ENCODE measurements around the gene ZC3H18. TPM values are rescaled to one million over a fixed set of nuclear protein-coding genes. Genes with fewer than 3 reads are reported as not detected.
A peak's percentile ranks its signal among the peaks of the same experiment; 100 is the strongest.

The ZC3H18 gene
- total RNA-seq, 1 donor from 2014 or later, result 18.4 TPM

- peak overlapping the region; percentile 87 to 90 for H3K4me3 ChIP-seq
- DNase-seq (ENCODE audit: extremely low spot score in 2 of 2), result no peak
- peaks cover 32% of the 10 kb centered on the region for H3K4me1 ChIP-seq
- H3K27ac ChIP-seq, result peak overlapping the region; percentile 40
- no peaks in the 10 kb centered on the region for H3K9me3 ChIP-seq
- H3K27me3 ChIP-seq, result no peaks in the 10 kb centered on the region
- intact Hi-C loops (cut with DNase I), result no loop called here
- no peaks in the 10 kb centered on the region for H3K36me3 ChIP-seq
- no peak for TF ChIP-seq POLR2AphosphoS5 (IDR thresholded peaks at IDR 0.05; ENCODE audit: insufficient read depth in 1 of 2, low read depth in 1 of 2)
- no peak for TF ChIP-seq CTCF (IDR thresholded peaks at IDR 0.05)
Observed at GRCh38 chr16:88568710-88569613, 1.2 kb upstream of the ZC3H18 start.

GRCh38 chr16:88569614-88569984 is 604 bp upstream of the ZC3H18 start:
- intact Hi-C loops (cut with DNase I), result no loop called here
- H3K4me1 ChIP-seq, result peaks cover 32% of the 10 kb centered on the region
- H3K27me3 ChIP-seq, result no peaks in the 10 kb centered on the region
- TF ChIP-seq CTCF (IDR thresholded peaks at IDR 0.05) (no peak), POLR2A (IDR thresholded peaks at IDR 0.05) (no peak), POLR2AphosphoS5 (IDR thresholded peaks at IDR 0.05; ENCODE audit: insufficient read depth in 1 of 2, low read depth in 1 of 2) (no peak)
- H3K9me3 ChIP-seq, result no peaks in the 10 kb centered on the region
- H3K27ac ChIP-seq, result peak overlapping the region; percentile 40
- H3K36me3 ChIP-seq, result no peaks in the 10 kb centered on the region
- no peak for DNase-seq (ENCODE audit: extremely low spot score in 2 of 2)
- peak overlapping the region; percentile 87 to 90 for H3K4me3 ChIP-seq

GRCh38 chr16:88570691-88571092 is 489 bp downstream of the ZC3H18 start:
- Histone ChIP-seq H3K27ac (no peak overlapping the region), H3K27me3 (no peaks in the 10 kb centered on the region), H3K4me3 (peak overlapping the region; percentile 87 to 90), H3K36me3 (no peaks in the 10 kb centered on the region), H3K9me3 (no peaks in the 10 kb centered on the region), H3K4me1 (peaks cover 32% of the 10 kb centered on the region)
- intact Hi-C loops (cut with DNase I), result no loop called here
- TF ChIP-seq CTCF (IDR thresholded peaks at IDR 0.05) (no peak), POLR2A (IDR thresholded peaks at IDR 0.05) (no peak), POLR2AphosphoS5 (IDR thresholded peaks at IDR 0.05; ENCODE audit: insufficient read depth in 1 of 2, low read depth in 1 of 2) (no peak)
- no peak for DNase-seq (ENCODE audit: extremely low spot score in 2 of 2)

- Histone ChIP-seq H3K4me3 (no peak overlapping the region), H3K9me3 (no peaks in the 10 kb centered on the region), H3K4me1 (peaks cover 21% of the 10 kb centered on the region), H3K36me3 (peaks cover 0 to 21% of the 10 kb centered on the region in 2 donors), H3K27me3 (no peaks in the 10 kb centered on the region), H3K27ac (no peak overlapping the region)
- intact Hi-C loops (cut with DNase I), result no loop called here
- TF ChIP-seq POLR2A (IDR thresholded peaks at IDR 0.05) (no peak), CTCF (IDR thresholded peaks at IDR 0.05) (no peak), POLR2AphosphoS5 (IDR thresholded peaks at IDR 0.05; ENCODE audit: insufficient read depth in 1 of 2, low read depth in 1 of 2) (no peak)
- no peak for DNase-seq (ENCODE audit: extremely low spot score in 2 of 2)
Observed at GRCh38 chr16:88575251-88575650, 5.0 kb downstream of the ZC3H18 start.

- DNase-seq (ENCODE audit: extremely low spot score in 2 of 2), result no peak
- peaks cover 0 to 28% of the 10 kb centered on the region in 2 donors for H3K36me3 ChIP-seq
- H3K27me3 ChIP-seq, result no peaks in the 10 kb centered on the region
- intact Hi-C loops (cut with DNase I), result no loop called here
- TF ChIP-seq CTCF (IDR thresholded peaks at IDR 0.05) (no peak), POLR2A (IDR thresholded peaks at IDR 0.05) (no peak), POLR2AphosphoS5 (IDR thresholded peaks at IDR 0.05; ENCODE audit: insufficient read depth in 1 of 2, low read depth in 1 of 2) (no peak)
- no peaks in the 10 kb centered on the region for H3K9me3 ChIP-seq
- peaks cover 15% of the 10 kb centered on the region for H3K4me1 ChIP-seq
- H3K27ac ChIP-seq, result no peak overlapping the region
- no peak overlapping the region for H3K4me3 ChIP-seq
Observed at GRCh38 chr16:88576307-88576706, 6.1 kb downstream of the ZC3H18 start.
